ENCODE measurements around the gene DNAH17.

Gene DNAH17

DNA sequence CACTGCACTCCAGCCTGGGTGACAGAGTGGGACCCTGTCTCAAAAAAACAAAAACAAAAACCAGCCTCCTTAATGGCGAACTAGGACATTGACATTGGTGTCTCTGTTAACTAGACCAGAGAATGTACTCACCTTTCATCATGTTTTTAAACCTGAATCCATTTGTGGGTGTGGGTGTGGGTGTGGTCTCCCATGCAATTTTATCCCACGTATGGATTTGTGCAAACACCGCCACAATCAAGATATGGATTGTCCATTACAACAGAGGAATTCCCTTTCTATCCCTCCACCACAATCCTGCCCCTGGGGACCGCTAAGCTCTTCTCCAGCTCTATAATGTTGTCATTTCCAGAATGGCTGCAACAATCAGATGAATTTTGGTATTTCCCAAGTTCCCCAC is 49.9 kb downstream of the DNAH17 start:
- H3K4me2 ChIP-seq (ENCODE audit: low read length), result no peak overlapping the region

DNA sequence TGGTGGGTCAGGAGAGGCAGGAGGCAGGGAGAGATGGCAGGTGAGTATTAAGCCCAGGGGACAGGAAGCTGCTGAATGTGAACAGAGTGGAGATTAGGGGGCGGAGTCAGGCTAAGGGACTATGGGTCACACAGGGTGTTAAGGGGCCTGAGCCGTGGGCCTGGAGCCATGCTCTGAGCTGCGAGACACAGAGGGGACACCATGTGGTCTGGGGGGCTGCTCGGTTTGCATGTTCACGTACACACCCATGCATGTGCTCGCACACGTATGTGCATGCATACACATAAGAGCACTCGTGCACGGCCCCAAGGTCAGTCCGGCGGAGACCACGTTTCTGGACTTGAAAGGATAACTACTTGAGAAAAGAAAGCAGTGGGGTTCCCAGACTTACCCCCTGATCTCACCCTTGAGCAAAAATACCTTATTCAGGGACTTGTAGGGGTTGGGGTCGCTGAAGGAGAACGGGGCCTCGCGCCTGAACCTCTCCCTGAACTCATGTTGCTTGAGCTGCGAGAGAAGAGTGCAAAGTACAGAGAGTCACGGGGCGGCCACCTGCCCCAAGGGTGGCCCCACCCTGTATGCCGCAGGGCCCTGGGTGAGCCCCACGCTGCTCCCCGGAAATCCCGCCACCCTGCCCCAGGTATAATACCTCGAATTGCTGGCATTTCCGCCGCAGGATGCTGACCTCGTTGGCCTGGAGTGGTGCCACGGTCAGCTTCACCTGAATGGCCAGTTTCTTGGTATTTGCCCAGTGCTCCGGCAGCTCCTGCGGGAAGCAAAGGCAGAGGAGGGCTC is 50.8 kb downstream of the DNAH17 start:
- no peaks in the 10 kb centered on the region for H3K9me2 ChIP-seq (replicated peaks; ENCODE audit: control insufficient read depth, low read length)
- H3K4me3 ChIP-seq (ENCODE audit: low read length), result no peak overlapping the region
- no peak overlapping the region for H3K27ac ChIP-seq (ENCODE audit: low read depth, low read length)
- no peak for TF ChIP-seq EZH2phosphoT487 (IDR thresholded peaks at IDR 0.05; ENCODE audit: borderline replicate concordance, low read length)
- TF ChIP-seq, protein P1, sequence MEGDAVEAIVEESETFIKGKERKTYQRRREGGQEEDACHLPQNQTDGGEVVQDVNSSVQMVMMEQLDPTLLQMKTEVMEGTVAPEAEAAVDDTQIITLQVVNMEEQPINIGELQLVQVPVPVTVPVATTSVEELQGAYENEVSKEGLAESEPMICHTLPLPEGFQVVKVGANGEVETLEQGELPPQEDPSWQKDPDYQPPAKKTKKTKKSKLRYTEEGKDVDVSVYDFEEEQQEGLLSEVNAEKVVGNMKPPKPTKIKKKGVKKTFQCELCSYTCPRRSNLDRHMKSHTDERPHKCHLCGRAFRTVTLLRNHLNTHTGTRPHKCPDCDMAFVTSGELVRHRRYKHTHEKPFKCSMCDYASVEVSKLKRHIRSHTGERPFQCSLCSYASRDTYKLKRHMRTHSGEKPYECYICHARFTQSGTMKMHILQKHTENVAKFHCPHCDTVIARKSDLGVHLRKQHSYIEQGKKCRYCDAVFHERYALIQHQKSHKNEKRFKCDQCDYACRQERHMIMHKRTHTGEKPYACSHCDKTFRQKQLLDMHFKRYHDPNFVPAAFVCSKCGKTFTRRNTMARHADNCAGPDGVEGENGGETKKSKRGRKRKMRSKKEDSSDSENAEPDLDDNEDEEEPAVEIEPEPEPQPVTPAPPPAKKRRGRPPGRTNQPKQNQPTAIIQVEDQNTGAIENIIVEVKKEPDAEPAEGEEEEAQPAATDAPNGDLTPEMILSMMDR (IDR thresholded peaks at IDR 0.05; ENCODE audit: low read depth, low read length, poor library complexity, severe bottlenecking), result no peak
- H3K36me3 ChIP-seq (ENCODE audit: control insufficient read depth, low read length), result no peaks in the 10 kb centered on the region
- no peaks in the 10 kb centered on the region for H3K9me3 ChIP-seq (ENCODE audit: control insufficient read depth, insufficient read depth, low read length)
- H3K79me2 ChIP-seq (ENCODE audit: control insufficient read depth, low read length), result no peaks in the 10 kb centered on the region
- no peak overlapping the region for H3K4me2 ChIP-seq (ENCODE audit: low read length)
- H3F3A ChIP-seq (ENCODE audit: control insufficient read depth, insufficient read depth), result no peaks in the 10 kb centered on the region
- no peaks in the 10 kb centered on the region for H4K20me1 ChIP-seq (ENCODE audit: control insufficient read depth, insufficient read depth, low read depth, low read length)
- peaks cover 3% of the 10 kb centered on the region; the same call in 1 of the 2 replicates for H3K4me1 ChIP-seq (ENCODE audit: control insufficient read depth, low read length)
- no peaks in the 10 kb centered on the region; the same call in 1 of the 2 replicates for H3K27me3 ChIP-seq (ENCODE audit: control insufficient read depth, low read length)

More for the DNA sequence above, 49.9 kb downstream of the DNAH17 start:
- Histone ChIP-seq H3K27ac (ENCODE audit: low read depth, low read length) (no peak overlapping the region), H3K79me2 (ENCODE audit: control insufficient read depth, low read length) (no peaks in the 10 kb centered on the region), H3K4me1 (ENCODE audit: control insufficient read depth, low read length) (peaks cover 3% of the 10 kb centered on the region; the same call in 1 of the 2 replicates), H3K4me3 (ENCODE audit: low read length) (no peak overlapping the region), H4K20me1 (ENCODE audit: control insufficient read depth, insufficient read depth, low read depth, low read length) (no peaks in the 10 kb centered on the region), H3K36me3 (ENCODE audit: control insufficient read depth, low read length) (no peaks in the 10 kb centered on the region), H3K9me3 (ENCODE audit: control insufficient read depth, insufficient read depth, low read length) (no peaks in the 10 kb centered on the region), H3K9me2 (replicated peaks; ENCODE audit: control insufficient read depth, low read length) (no peaks in the 10 kb centered on the region), H3K27me3 (ENCODE audit: control insufficient read depth, low read length) (no peaks in the 10 kb centered on the region; the same call in 1 of the 2 replicates), H3F3A (ENCODE audit: control insufficient read depth, insufficient read depth) (no peaks in the 10 kb centered on the region)
- TF ChIP-seq, protein P1 (IDR thresholded peaks at IDR 0.05; ENCODE audit: low read depth, low read length, poor library complexity, severe bottlenecking), result no peak
- no peak for TF ChIP-seq EZH2phosphoT487 (IDR thresholded peaks at IDR 0.05; ENCODE audit: borderline replicate concordance, low read length)

DNA sequence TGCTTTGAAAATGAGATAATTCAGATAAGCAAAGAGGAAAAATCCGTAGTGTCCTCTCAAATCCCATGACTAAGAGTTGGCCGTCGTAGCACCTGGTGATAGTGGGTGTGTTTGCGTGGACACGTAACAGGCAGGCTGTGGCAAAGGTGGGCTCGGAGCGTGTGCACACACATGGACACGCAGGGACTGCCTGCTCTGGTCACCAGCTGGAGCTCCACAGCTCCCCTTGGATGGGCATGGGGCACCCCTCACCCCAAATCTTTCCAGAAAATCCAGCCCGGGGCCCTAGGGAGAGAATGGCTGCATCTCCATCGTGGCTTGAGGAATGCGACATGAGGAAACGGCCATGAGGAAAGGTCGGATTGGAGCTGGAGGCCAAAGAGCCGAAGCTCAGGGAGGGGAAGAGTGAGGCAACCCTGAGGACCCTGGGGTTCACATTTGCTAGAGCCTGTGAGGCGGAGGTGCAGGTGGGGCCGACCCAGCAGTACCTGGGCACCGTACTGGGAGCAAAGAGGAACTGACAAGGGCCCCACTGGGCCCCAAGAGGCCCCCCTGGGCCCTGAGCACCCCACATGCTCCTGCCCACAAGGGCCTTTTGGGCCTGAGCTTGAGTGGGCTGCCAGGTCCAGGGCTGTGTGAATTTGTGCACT is 51.6 kb downstream of the DNAH17 start:
- H3K4me1 ChIP-seq (ENCODE audit: control insufficient read depth, low read length), result peaks cover 3% of the 10 kb centered on the region; the same call in 1 of the 2 replicates
- H3K36me3 ChIP-seq (ENCODE audit: control insufficient read depth, low read length), result no peaks in the 10 kb centered on the region
- no peaks in the 10 kb centered on the region for H3K79me2 ChIP-seq (ENCODE audit: control insufficient read depth, low read length)
- no peaks in the 10 kb centered on the region for H3K9me2 ChIP-seq (replicated peaks; ENCODE audit: control insufficient read depth, low read length)
- no peak overlapping the region for H3K4me3 ChIP-seq (ENCODE audit: low read length)
- H3F3A ChIP-seq (ENCODE audit: control insufficient read depth, insufficient read depth), result no peaks in the 10 kb centered on the region
- no peaks in the 10 kb centered on the region; the same call in 1 of the 2 replicates for H3K27me3 ChIP-seq (ENCODE audit: control insufficient read depth, low read length)
- TF ChIP-seq, protein P1 (IDR thresholded peaks at IDR 0.05; ENCODE audit: low read depth, low read length, poor library complexity, severe bottlenecking), result no peak
- no peak for TF ChIP-seq EZH2phosphoT487 (IDR thresholded peaks at IDR 0.05; ENCODE audit: borderline replicate concordance, low read length)
- H4K20me1 ChIP-seq (ENCODE audit: control insufficient read depth, insufficient read depth, low read depth, low read length), result no peaks in the 10 kb centered on the region
- no peaks in the 10 kb centered on the region for H3K9me3 ChIP-seq (ENCODE audit: control insufficient read depth, insufficient read depth, low read length)
- no peak overlapping the region for H3K27ac ChIP-seq (ENCODE audit: low read depth, low read length)
- no peak overlapping the region for H3K4me2 ChIP-seq (ENCODE audit: low read length)

All from DOHH2 (cell line).